Measurements from ENCODE around the gene RABGAP1L. TPM values are rescaled to one million over a fixed set of nuclear protein-coding genes. Genes with fewer than 3 reads are reported as not detected.
"Not testable (repeated sequence)": the region's sequence is repeated elsewhere in the genome, so short reads cannot be mapped to it uniquely, and the experiment has no call there.

Gene RABGAP1L
- total RNA-seq, 6 experiments from 2014 or later: 11.7 to 23.1 (median 18.5) TPM

- no peak for ATAC-seq
- H3K4me3 ChIP-seq: no peak overlapping the region
- no peaks in the 10 kb centered on the region for H3K27me3 ChIP-seq
- intact Hi-C loops (cut with DNase I): no loop called here
- no peak for DNase-seq
- no peaks in the 10 kb centered on the region for H3K9me3 ChIP-seq
- 100% methylated on average over 1 of the region's 1 CpG for WGBS (ENCODE audit: insufficient coverage, low coverage, low lambda C conversion rate, missing lambda C conversion rate)
- no peak overlapping the region for H3K27ac ChIP-seq
- no peaks in the 10 kb centered on the region for H3K4me1 ChIP-seq
- H3K36me3 ChIP-seq: peaks cover 0 to 90% (median 47%) of the 10 kb centered on the region in 4 donors
- TF ChIP-seq CTCF (IDR thresholded peaks at IDR 0.05) (no peak), POLR2A (IDR thresholded peaks at IDR 0.05) (no peak)
These were observed 854.1 kb downstream of the RABGAP1L start for GRCh38 chr1:175013445-175013844.

GRCh38 chr1:175015243-175015642, 855.9 kb downstream of the RABGAP1L start:
- no peak for TF ChIP-seq POLR2A (IDR thresholded peaks at IDR 0.05)
- no peak overlapping the region for H3K27ac ChIP-seq
- no peak overlapping the region for H3K4me3 ChIP-seq
- DNase-seq: no peak
- H3K36me3 ChIP-seq: peaks cover 0 to 74% (median 39%) of the 10 kb centered on the region in 4 donors
- intact Hi-C loops (cut with DNase I): no loop called here
- WGBS (ENCODE audit: insufficient coverage, low coverage, low lambda C conversion rate, missing lambda C conversion rate): 73% methylated on average over 4 of the region's 4 CpGs
- no peaks in the 10 kb centered on the region for H3K27me3 ChIP-seq
- no peaks in the 10 kb centered on the region for H3K4me1 ChIP-seq
- no peak for ATAC-seq
- H3K9me3 ChIP-seq: no peaks in the 10 kb centered on the region

- Histone ChIP-seq H3K27ac (no peak overlapping the region), H3K4me1 (peaks cover 0 to 15% (median 4%) of the 10 kb centered on the region in 4 donors), H3K36me3 (peaks cover 0 to 31% (median 16%) of the 10 kb centered on the region in 4 donors), H3K27me3 (no peaks in the 10 kb centered on the region), H3K4me3 (no peak overlapping the region), H3K9me3 (no peaks in the 10 kb centered on the region)
- no peak for TF ChIP-seq CTCF (IDR thresholded peaks at IDR 0.05)
- TF ChIP-seq POLR2A (IDR thresholded peaks at IDR 0.05): no peak
- no peak for DNase-seq
- intact Hi-C loops (cut with DNase I): no loop called here
- 93% methylated on average over 3 of the region's 3 CpGs for WGBS (ENCODE audit: insufficient coverage, low coverage, low lambda C conversion rate, missing lambda C conversion rate)
- ATAC-seq: no peak
These were observed 860.2 kb downstream of the RABGAP1L start for GRCh38 chr1:175019524-175019923.

GRCh38 chr1:175023043-175023921, 864.0 kb downstream of the RABGAP1L start, which contains the start of gene MRPS14:
MRPS14 (minus strand) TSS chr1:175023425; CDS start chr1:175023408, 17 bp downstream.
- intact Hi-C loops (cut with DNase I): no loop called here
- Histone ChIP-seq H3K4me3 (peak within 1 kb of the TSS; percentile 64 to 89 (median 85)), H3K27me3 (no peaks in the 10 kb centered on the region), H3K4me1 (peaks cover 0 to 15% (median 4%) of the 10 kb centered on the region in 4 donors), H3K9me3 (no peaks in the 10 kb centered on the region), H3K27ac (peak within 1 kb of the TSS; percentile 70 to 87 (median 72)), H3K36me3 (peaks cover 0 to 2% (median 0%) of the 10 kb centered on the region in 4 donors)
- 4% methylated on average over 33 of the region's 42 CpGs for WGBS (ENCODE audit: insufficient coverage, low coverage, low lambda C conversion rate, missing lambda C conversion rate)
- DNase-seq: peak; percentile 96 to 98 (median 97)
- peak; percentile 68 for TF ChIP-seq POLR2A (IDR thresholded peaks at IDR 0.05)
- TF ChIP-seq CTCF (IDR thresholded peaks at IDR 0.05): no peak
- ATAC-seq: peak; percentile 98 to 100 (median 99)

GRCh38 chr1:175023922-175024242, 864.6 kb downstream of the RABGAP1L start:
- peak overlapping the region in 2 of 3 donors; percentile 85 to 89 for H3K4me3 ChIP-seq
- H3K9me3 ChIP-seq; DNase-seq; H3K36me3 ChIP-seq; intact Hi-C loops (cut with DNase I); H3K27me3 ChIP-seq; ATAC-seq: not testable (repeated sequence)
- peaks cover 0 to 15% (median 4%) of the 10 kb centered on the region in 4 donors for H3K4me1 ChIP-seq
- no CpG with 5 or more reads among the region's 2 CpGs for WGBS (ENCODE audit: insufficient coverage, low coverage, low lambda C conversion rate, missing lambda C conversion rate)
- peak overlapping the region; percentile 41 to 87 (median 72) for H3K27ac ChIP-seq

Measured in right lobe of liver (tissue), 6 donors.